Small intestine (tissue), 7 donors: Measurements from ENCODE around the gene DSG1. TPM values are rescaled to one million over a fixed set of nuclear protein-coding genes. Genes with fewer than 3 reads are reported as not detected.

Experiments used
- DNase-seq, 2 donors: peaks; one replicate each; pipeline versions ENCODE4 v3.0.0 to v3.0.0-alpha.2; 2013
- FAIRE-seq: peaks from 2 replicates; lab custom pipeline; 2012; peaks lifted over from hg19 to GRCh38; lab: Jason Lieb, UNC
- H3K27ac ChIP-seq, 3 donors: one replicate each; pipeline ENCODE4 v1.5.1; 2013; ENCODE audit warnings: low read length in 2 of 3, mild to moderate bottlenecking in 2 of 3, control low read depth in 1 of 3, inconsistent platforms in 1 of 3, low read depth in 1 of 3, moderate library complexity in 1 of 3
- H3K27me3 ChIP-seq, 3 donors: one replicate each; pipeline ENCODE4 v1.6.1; 2013; ENCODE audit warnings: low read length in 3 of 3, inconsistent platforms in 1 of 3; ENCODE audit not compliant: control insufficient read depth in 3 of 3, insufficient read depth in 3 of 3
- H3K36me3 ChIP-seq, 3 donors: one replicate each; pipeline ENCODE4 v1.6.1; 2013; ENCODE audit warnings: low read length in 3 of 3, inconsistent platforms in 1 of 3, low read depth in 1 of 3, mild to moderate bottlenecking in 1 of 3, moderate library complexity in 1 of 3; ENCODE audit not compliant: control insufficient read depth in 3 of 3, insufficient read depth in 2 of 3
- H3K4me1 ChIP-seq, 3 donors: one replicate each; pipeline ENCODE4 v1.6.1; 2013; ENCODE audit warnings: low read length in 2 of 3, inconsistent platforms in 1 of 3, low read depth in 1 of 3, mild to moderate bottlenecking in 1 of 3, moderate library complexity in 1 of 3; ENCODE audit not compliant: control insufficient read depth in 3 of 3, insufficient read depth in 2 of 3
- H3K4me3 ChIP-seq, 3 donors: one replicate each; pipeline ENCODE4 v1.5.1; 2013; ENCODE audit warnings: low read length in 3 of 3, control low read depth in 1 of 3, inconsistent platforms in 1 of 3, low read depth in 1 of 3, mild to moderate bottlenecking in 1 of 3, moderate library complexity in 1 of 3
- H3K9me3 ChIP-seq, 2 donors: one replicate each; pipeline ENCODE4 v1.6.1; 2013; ENCODE audit warnings: low read depth in 1 of 2, low read length in 1 of 2; ENCODE audit not compliant: control insufficient read depth in 2 of 2, insufficient read depth in 1 of 2
- WGBS, 3 donors: extraction: QIAGEN DNeasy Blood & Tissue Kit; methylation state at CpG; one replicate each; pipeline ENCODE4 v1.1.7; 2013; 5-methylcytosine and 5-hydroxymethylcytosine counted together
- polyA plus RNA-seq, 4 donors: library from polyadenylated mRNA; stranded (reverse) in 3 of 4; unstranded in 1 of 4; fragments of 200-250 nt in 3 of 4; fragments of 120-200 nt in 1 of 4; gene quantifications; one replicate each; pipeline versions ENCODE4 v1.2.1 to v1.2.3, GENCODE V29; 2013
- donor health status: healthy with polysubstance abuse.
- donor health status: control.
- donor health status: control.
- donor health status: Bipolar disorder and iron deficiency.
- donor health status: healthy.

DSG1 gene
- polyA plus RNA-seq, 4 donors: 0.03 to 0.13 TPM; not detected in 2

DNA sequence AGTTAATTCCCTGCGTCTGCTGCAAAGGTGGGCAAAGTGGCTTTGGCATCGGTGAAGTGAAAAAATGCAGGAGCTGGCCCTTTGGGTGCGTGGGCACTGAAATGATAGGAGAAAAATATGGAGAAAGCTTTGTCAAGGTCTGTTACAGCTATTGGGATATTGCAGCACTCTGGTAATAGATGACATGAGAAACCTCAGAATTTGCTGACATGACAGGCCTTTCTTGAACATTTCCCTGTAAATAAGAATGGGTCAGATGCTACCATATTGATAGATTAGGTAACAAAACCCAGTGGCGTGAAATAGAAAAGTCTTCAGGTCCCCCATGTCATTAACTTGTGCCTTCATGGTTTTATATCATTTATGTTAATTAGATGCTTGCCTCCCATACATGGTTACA, 46.2 kb downstream of the DSG1 start:
- DNase-seq (no peak), FAIRE-seq (no peak)
- Histone ChIP-seq H3K27ac (no peak overlapping the region), H3K4me3 (no peak overlapping the region), H3K36me3 (no peaks in the 10 kb centered on the region), H3K27me3 (no peaks in the 10 kb centered on the region), H3K9me3 (peaks cover 0 to 4% of the 10 kb centered on the region in 2 donors), H3K4me1 (no peaks in the 10 kb centered on the region)
- WGBS, 3 donors: 91 to 93% (median 92%) methylated on average over 4 of the region's 4 CpGs

DNA sequence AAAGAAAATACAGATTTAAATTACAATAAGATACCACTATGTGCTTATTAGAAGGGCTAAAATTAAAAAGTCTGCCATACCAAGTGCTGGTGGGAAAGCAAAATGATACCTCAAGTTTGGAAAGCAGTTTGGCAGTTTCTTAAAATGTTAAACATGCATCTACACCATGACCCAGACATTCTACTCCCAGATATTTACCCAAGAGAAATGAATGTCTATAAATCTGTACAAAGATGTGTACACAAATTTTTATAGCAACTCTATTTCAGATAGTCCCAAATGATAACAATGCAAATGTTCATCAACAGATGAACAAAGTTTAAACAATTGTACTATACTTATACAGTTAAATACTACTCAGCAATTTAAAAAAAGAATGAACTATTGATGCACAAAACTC, 51.5 kb downstream of the DSG1 start:
- Histone ChIP-seq H3K27me3 (no peaks in the 10 kb centered on the region), H3K36me3 (no peaks in the 10 kb centered on the region), H3K27ac (no peak overlapping the region), H3K4me3 (no peak overlapping the region), H3K9me3 (no peaks in the 10 kb centered on the region), H3K4me1 (no peaks in the 10 kb centered on the region)
- DNase-seq (no peak), FAIRE-seq (no peak)

DNA sequence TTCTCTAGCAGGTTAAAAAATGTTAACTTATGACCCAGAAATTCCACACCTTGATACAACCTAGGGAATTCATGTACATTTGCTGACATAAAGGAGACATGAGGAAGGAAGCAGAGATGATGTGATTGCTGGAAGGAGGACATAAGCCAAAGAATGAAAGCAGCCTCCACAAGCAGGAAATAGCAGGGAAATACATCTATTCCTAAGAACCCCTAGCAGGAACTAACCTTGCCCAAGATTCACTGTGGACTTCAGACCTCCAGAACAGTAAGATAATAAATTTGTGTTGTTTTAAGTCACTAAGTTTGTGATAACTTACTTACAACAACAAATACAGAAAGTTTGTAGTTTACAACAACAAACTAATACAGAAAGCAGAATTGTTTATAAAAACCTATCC, 54.0 kb downstream of the DSG1 start:
- no peaks in the 10 kb centered on the region for H3K27me3 ChIP-seq
- DNase-seq (peak; percentile 32 to 64), FAIRE-seq (no peak)
- H3K27ac ChIP-seq: no peak overlapping the region
- H3K36me3 ChIP-seq: no peaks in the 10 kb centered on the region
- no peaks in the 10 kb centered on the region for H3K4me1 ChIP-seq
- no peaks in the 10 kb centered on the region for H3K9me3 ChIP-seq
- no peak overlapping the region for H3K4me3 ChIP-seq

DNA sequence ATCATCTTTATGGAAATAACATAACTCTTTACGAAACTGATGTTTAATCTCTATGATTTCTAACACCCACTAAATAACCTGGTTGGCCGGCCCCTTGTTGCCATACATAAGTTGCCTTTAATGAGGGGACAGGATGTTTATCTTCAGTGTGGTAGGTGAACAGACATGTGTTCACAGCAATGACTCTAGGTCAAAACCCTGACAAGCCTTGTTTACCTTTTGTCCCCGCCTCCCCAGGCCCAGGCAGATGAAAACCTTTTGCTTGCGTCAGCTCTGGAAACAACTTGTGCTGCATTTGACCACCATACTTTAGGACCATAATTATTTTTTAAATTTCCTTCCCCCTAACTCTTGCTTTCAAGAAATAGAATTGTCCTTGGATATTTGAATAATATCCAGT, 55.7 kb downstream of the DSG1 start:
- no peak overlapping the region for H3K27ac ChIP-seq

DNA sequence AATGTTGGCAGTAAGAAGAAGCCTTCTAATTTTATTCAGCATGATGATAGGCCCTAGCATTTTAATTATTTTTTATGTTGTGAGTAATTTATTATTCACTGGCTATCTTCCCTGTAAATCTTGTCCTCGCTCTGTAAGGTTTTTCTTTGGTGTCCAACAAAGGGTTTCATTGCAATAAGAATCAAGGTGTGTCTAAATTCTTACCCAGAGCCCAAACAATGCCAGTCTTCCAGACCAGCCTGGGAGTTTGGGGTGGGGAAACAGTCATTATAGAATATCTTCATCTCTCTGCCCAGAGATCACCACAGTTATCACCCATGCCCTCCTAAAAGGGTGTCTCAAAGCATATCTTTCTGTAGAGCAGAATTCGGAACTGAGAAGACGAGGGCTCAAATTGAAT, 58.5 kb downstream of the DSG1 start, which contains the start of gene DSG4:
TSS of gene DSG4 (plus strand) at position 301 of the 400 bp plus-strand sequence. CDS start 135 bp downstream, outside the sequence.
- no peaks in the 10 kb centered on the region for H3K9me3 ChIP-seq
- FAIRE-seq: no peak
- H3K4me3 ChIP-seq: no peak within 1 kb of the TSS
- no peak within 1 kb of the TSS for H3K27ac ChIP-seq
- H3K36me3 ChIP-seq: no peaks in the 10 kb centered on the region
- H3K4me1 ChIP-seq: no peaks in the 10 kb centered on the region
- 86 to 94% (median 90%) methylated on average over 3 of the region's 3 CpGs for WGBS, 3 donors
- H3K27me3 ChIP-seq: no peaks in the 10 kb centered on the region
- no peak for DNase-seq

More for the DNA sequence above, 55.7 kb downstream of the DSG1 start:
- Histone ChIP-seq H3K36me3 (no peaks in the 10 kb centered on the region), H3K9me3 (no peaks in the 10 kb centered on the region), H3K4me3 (no peak overlapping the region), H3K27me3 (no peaks in the 10 kb centered on the region), H3K4me1 (no peaks in the 10 kb centered on the region)
- DNase-seq (no peak), FAIRE-seq (no peak)
- 77 to 88% (median 78%) methylated on average over 4 of the region's 4 CpGs for WGBS, 3 donors

DNA sequence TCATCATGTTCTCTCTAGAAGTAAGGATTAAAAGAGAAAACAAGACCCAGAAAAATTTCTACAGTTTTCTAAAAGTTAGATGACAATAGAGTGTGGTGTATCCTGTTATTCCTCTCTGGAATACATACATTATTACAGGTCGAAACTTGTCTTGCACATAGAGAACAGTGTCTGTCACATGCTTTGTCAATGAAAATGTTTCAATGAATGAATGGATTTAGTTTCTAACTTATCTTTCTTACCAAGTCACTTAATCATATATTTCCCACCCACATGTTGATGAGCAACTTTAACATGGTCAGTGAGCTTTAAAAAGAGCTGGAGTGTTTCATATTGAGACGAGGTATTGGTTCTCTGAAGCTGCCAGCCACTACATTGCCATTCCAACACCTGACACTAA, 63.0 kb downstream of the DSG1 start:
- 73 to 98% (median 85%) methylated on average over 2 of the region's 2 CpGs for WGBS, 3 donors
- FAIRE-seq (no peak), DNase-seq (no peak)
- Histone ChIP-seq H3K36me3 (no peaks in the 10 kb centered on the region), H3K4me3 (no peak overlapping the region), H3K4me1 (peaks cover 0 to 3% (median 0%) of the 10 kb centered on the region in 3 donors), H3K9me3 (no peaks in the 10 kb centered on the region), H3K27ac (no peak overlapping the region), H3K27me3 (no peaks in the 10 kb centered on the region)

DNA sequence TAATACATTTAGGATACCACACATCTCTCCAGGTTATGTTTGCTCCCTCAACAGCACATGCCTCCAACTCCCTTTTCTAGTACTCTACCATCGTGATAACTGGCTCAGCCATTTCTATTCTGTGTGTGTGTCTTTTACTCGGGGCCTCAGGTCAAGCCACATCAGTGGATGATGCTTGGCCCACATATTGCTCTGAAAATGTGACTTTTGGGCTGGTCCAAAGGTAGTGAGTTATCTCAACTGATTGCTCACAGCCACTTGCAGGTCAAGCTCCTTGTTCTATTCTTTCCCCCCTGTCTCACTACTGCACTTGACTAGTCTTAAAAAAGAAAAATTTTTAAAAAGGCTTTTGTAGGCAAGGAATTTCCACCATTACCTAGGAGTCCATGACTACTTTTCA, 64.1 kb downstream of the DSG1 start:
- FAIRE-seq (no peak), DNase-seq (peak; percentile 40 to 71)
- 53 to 77% (median 58%) methylated on average over 2 of the region's 2 CpGs for WGBS, 3 donors

DNA sequence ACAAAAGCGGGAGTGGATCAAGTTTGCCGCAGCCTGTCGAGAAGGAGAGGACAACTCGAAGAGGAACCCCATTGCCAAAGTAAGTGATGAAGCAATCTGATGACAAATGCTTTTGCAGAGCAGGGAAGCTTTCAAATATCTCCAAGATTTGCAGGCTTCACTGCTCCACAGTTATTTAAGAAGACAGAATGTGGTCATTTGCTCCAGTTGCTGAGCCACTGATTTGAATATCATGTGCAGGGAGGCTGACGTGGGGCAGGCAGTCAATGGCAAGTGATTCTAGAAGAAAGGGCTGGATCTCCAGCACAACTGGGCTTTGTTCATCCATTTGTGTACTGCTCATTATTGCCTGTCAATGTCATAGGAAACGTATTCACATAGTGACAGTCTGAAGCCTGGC, 68.8 kb downstream of the DSG1 start:
- DNase-seq: no peak

More for the DNA sequence above, 64.1 kb downstream of the DSG1 start:
- Histone ChIP-seq H3K9me3 (no peaks in the 10 kb centered on the region), H3K4me1 (peaks cover 0 to 3% (median 0%) of the 10 kb centered on the region in 3 donors), H3K27ac (no peak overlapping the region), H3K36me3 (no peaks in the 10 kb centered on the region), H3K4me3 (no peak overlapping the region), H3K27me3 (no peaks in the 10 kb centered on the region)

DNA sequence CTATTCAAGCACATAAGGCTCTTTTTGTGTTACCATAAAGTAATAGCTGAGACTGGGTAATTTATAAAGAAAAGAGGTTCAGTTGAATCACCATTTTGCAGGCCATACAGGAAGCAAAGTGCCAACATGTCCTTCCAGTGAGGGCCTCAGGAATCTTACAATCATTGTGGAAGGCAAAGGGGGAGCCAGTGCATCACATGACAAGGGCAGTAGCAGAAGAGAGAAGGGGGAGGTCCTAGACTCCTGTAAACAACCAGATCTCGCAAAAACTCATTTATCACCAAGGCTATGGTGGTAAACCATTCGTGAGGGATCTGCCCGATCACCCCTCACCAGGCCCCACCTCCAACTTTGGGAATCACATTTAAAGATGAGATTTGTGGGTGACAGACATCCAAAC, 75.3 kb downstream of the DSG1 start:
- no peak for DNase-seq
- Histone ChIP-seq H3K9me3 (no peaks in the 10 kb centered on the region), H3K36me3 (no peaks in the 10 kb centered on the region), H3K27me3 (no peaks in the 10 kb centered on the region), H3K27ac (no peak overlapping the region), H3K4me1 (peaks cover 2 to 16% (median 7%) of the 10 kb centered on the region in 3 donors), H3K4me3 (no peak overlapping the region)
- 79 to 89% (median 80%) methylated on average over 3 of the region's 3 CpGs for WGBS, 3 donors
- no peak for FAIRE-seq

More for the DNA sequence above, 68.8 kb downstream of the DSG1 start:
- peaks cover 0 to 3% (median 0%) of the 10 kb centered on the region in 3 donors for H3K4me1 ChIP-seq
- no peaks in the 10 kb centered on the region for H3K36me3 ChIP-seq
- no peaks in the 10 kb centered on the region for H3K9me3 ChIP-seq
- H3K4me3 ChIP-seq: no peak overlapping the region
- H3K27ac ChIP-seq: no peak overlapping the region
- no peaks in the 10 kb centered on the region for H3K27me3 ChIP-seq
- FAIRE-seq: no peak
- 85 to 95% (median 88%) methylated on average over 6 of the region's 6 CpGs for WGBS, 3 donors
